ENCODE results near the gene TSHR.

The TSHR gene

GRCh38 chr14:81147140-81147897, 191.9 kb downstream of the TSHR start:
- no peak for DNase-seq

GRCh38 chr14:81148635-81149034, 193.2 kb downstream of the TSHR start:
- no peak for DNase-seq

GRCh38 chr14:81153187-81153586, 197.8 kb downstream of the TSHR start:
- DNase-seq, result no peak

- no peak for DNase-seq
These were observed 202.0 kb downstream of the TSHR start for GRCh38 chr14:81157431-81157830.

- no peak for DNase-seq
These were observed 205.7 kb downstream of the TSHR start for GRCh38 chr14:81161088-81161487.

GRCh38 chr14:81161749-81162148, 206.3 kb downstream of the TSHR start:
- no peak for DNase-seq

- no peak for DNase-seq
These were observed 207.5 kb downstream of the TSHR start for GRCh38 chr14:81162941-81163340.

GRCh38 chr14:81164167-81164774, 208.8 kb downstream of the TSHR start:
- DNase-seq, result peak; percentile 5

- DNase-seq, result no peak
These were observed 209.8 kb downstream of the TSHR start for GRCh38 chr14:81165188-81165587.

GRCh38 chr14:81166121-81166520, 210.7 kb downstream of the TSHR start:
- DNase-seq, result no peak

GRCh38 chr14:81169267-81169666, 213.8 kb downstream of the TSHR start:
- no peak for DNase-seq

- no peak for DNase-seq
These were observed 214.3 kb downstream of the TSHR start for GRCh38 chr14:81169711-81170103.

- peak; percentile 85 for DNase-seq
These were observed 214.8 kb downstream of the TSHR start for GRCh38 chr14:81170104-81170828.

- DNase-seq, result no peak
These were observed 215.4 kb downstream of the TSHR start for GRCh38 chr14:81170829-81171195.

GRCh38 chr14:81172353-81172752, 216.9 kb downstream of the TSHR start:
- DNase-seq, result no peak

GRCh38 chr14:81172881-81173280, 217.5 kb downstream of the TSHR start:
- DNase-seq, result no peak

- DNase-seq, result no peak
These were observed 220.8 kb downstream of the TSHR start for GRCh38 chr14:81176241-81176640.

GRCh38 chr14:81177225-81177624, 221.8 kb downstream of the TSHR start:
- no peak for DNase-seq

GRCh38 chr14:81178063-81178462, 222.6 kb downstream of the TSHR start:
- no peak for DNase-seq

- DNase-seq, result no peak
These were observed 224.2 kb downstream of the TSHR start for GRCh38 chr14:81179631-81180030.

- DNase-seq, result no peak
These were observed 232.6 kb downstream of the TSHR start for GRCh38 chr14:81187832-81188522.

- DNase-seq, result no peak
These were observed 237.2 kb downstream of the TSHR start for GRCh38 chr14:81192594-81192993.

- DNase-seq, result no peak
These were observed 238.7 kb downstream of the TSHR start for GRCh38 chr14:81193924-81194633.
